ENCODE data around the gene NECTIN2.
"Not testable (repeated sequence)": the region's sequence is repeated elsewhere in the genome, so short reads cannot be mapped to it uniquely, and the experiment has no call there.

Gene NECTIN2

GRCh38 chr19:44911896-44912295 is 65.8 kb downstream of the NECTIN2 start:
- not testable (repeated sequence) for DNase-seq

- DNase-seq: no peak
These were observed 66.8 kb downstream of the NECTIN2 start for GRCh38 chr19:44912854-44913253.

GRCh38 chr19:44913512-44914432 is 67.7 kb downstream of the NECTIN2 start:
- not testable (repeated sequence) for DNase-seq

GRCh38 chr19:44914433-44915206 is 68.5 kb downstream of the NECTIN2 start, which contains the start of gene APOC1:
APOC1 (plus strand) TSS chr19:44914608; CDS start chr19:44914892, 284 bp downstream.
- peak; percentile 22 for DNase-seq

- no peak for DNase-seq
These were observed 78.2 kb downstream of the NECTIN2 start for GRCh38 chr19:44924243-44924725.

- DNase-seq: no peak
These were observed 79.2 kb downstream of the NECTIN2 start for GRCh38 chr19:44925114-44925891.

GRCh38 chr19:44926245-44927077 is 80.4 kb downstream of the NECTIN2 start:
- DNase-seq: not testable (repeated sequence)

GRCh38 chr19:44927746-44928145 is 81.6 kb downstream of the NECTIN2 start:
- DNase-seq: no peak

GRCh38 chr19:44930088-44930487 is 84.0 kb downstream of the NECTIN2 start:
- no peak for DNase-seq

- no peak for DNase-seq
These were observed 85.4 kb downstream of the NECTIN2 start for GRCh38 chr19:44931541-44931940.

Measured in NCI-H1048 (cell line).